DND-41 (cell line): ENCODE data around the gene DMC1.
"Not testable (repeated sequence)": the region's sequence is repeated elsewhere in the genome, so short reads cannot be mapped to it uniquely, and the experiment has no call there.

Source experiments
- CTCF ChIP-seq: IDR thresholded peaks from 2 replicates; pipeline ENCODE4 v1.5.1; 2012; ENCODE audit warnings: borderline replicate concordance, low read length, moderate library complexity, mild to moderate bottlenecking; ENCODE audit not compliant: poor library complexity, severe bottlenecking; ENCODE audit errors: extremely low read depth
- EZH2 ChIP-seq: IDR thresholded peaks from 3 replicates; pipeline ENCODE4 v1.6.1; 2012; ENCODE audit warnings: borderline replicate concordance, low read depth, mild to moderate bottlenecking, moderate library complexity, low read length, inconsistent platforms; ENCODE audit not compliant: severe bottlenecking

- TF ChIP-seq CTCF, EZH2: not testable (repeated sequence)
Observed at GRCh38 chr22:38582923-38583322, 12.9 kb upstream of the DMC1 start.
